ENCODE results near the gene NT5C1A. TPM values are rescaled to one million over a fixed set of nuclear protein-coding genes. Genes with fewer than 3 reads are reported as not detected.
A peak's percentile ranks its signal among the peaks of the same experiment; 100 is the strongest.

The NT5C1A gene
- total and polyA plus RNA-seq, 2 donors (not counting 1 experiment from before 2014, with no cell fraction given) = not detected

GRCh38 chr1:39692152-39693074 lies 20.5 kb upstream of the NT5C1A start:
- Histone ChIP-seq H3K27ac (ENCODE audit: low read length in 2 of 2) (no peak overlapping the region), H3K79me2 (ENCODE audit: control insufficient read depth, insufficient read depth, low read length) (no peaks in the 10 kb centered on the region), H3K4me3 (ENCODE audit: control extremely low read depth in 1 of 5, extremely low read depth in 1 of 5, insufficient read depth in 1 of 5, low read depth in 2 of 5, low read length in 4 of 5) (peak overlapping the region in 4 of 5 experiments; percentile 2 to 60 (median 46)), H3K27me3 (replicated peaks in 1 of 4; ENCODE audit: control extremely low read depth in 1 of 4, control insufficient read depth in 3 of 4, insufficient read depth in 4 of 4, low read length in 3 of 4) (peaks cover 0 to 63% (median 36%) of the 10 kb centered on the region in 4 experiments), H4K20me1 (ENCODE audit: control insufficient read depth, insufficient read depth, low read length, poor library complexity, severe bottlenecking) (no peaks in the 10 kb centered on the region), H3K36me3 (replicated peaks in 1 of 2; ENCODE audit: control extremely low read depth in 1 of 2, control insufficient read depth in 1 of 2, extremely low read depth in 1 of 2, insufficient read depth in 2 of 2, low read length in 1 of 2) (no peaks in the 10 kb centered on the region), H3K9ac (ENCODE audit: low read length) (peak overlapping the region; percentile 70), H3K4me1 (ENCODE audit: control insufficient read depth in 2 of 2, insufficient read depth in 2 of 2, low read length in 2 of 2) (peaks cover 21 to 28% of the 10 kb centered on the region in 2 donors), H3K9me3 (ENCODE audit: control extremely low read depth in 1 of 3, control insufficient read depth in 2 of 3, insufficient read depth in 1 of 3, low read length in 2 of 3) (peaks cover 0 to 24% (median 0%) of the 10 kb centered on the region in 3 donors), H2AFZ (ENCODE audit: insufficient read depth, low read depth, low read length, poor library complexity, severe bottlenecking) (peak overlapping the region; percentile 69), H3K4me2 (replicated peaks; ENCODE audit: low read depth, low read length, poor library complexity, severe bottlenecking) (peak overlapping the region; percentile 93)
- intact Hi-C loops (cut with micrococcal nuclease) = no loop called here
- 15% methylated on average over 54 of the region's 56 CpGs for WGBS (ENCODE audit: insufficient coverage)
- Mint-ChIP-seq H3K4me1 (peaks cover 24% of the 10 kb centered on the region), H3K27me3 (peaks cover 68% of the 10 kb centered on the region), H3K27ac (no peak overlapping the region), H3K9me3 (ENCODE audit: insufficient read depth) (no peaks in the 10 kb centered on the region), H3K4me3 (peak overlapping the region; percentile 69)
- ChIA-PET POLR2A (no interaction called here), CTCF (interaction anchor here (1.0 to 1.6 kb wide), 4 partner anchors 22 to 107 kb away, joined by 3 to 4 read pairs (median 3); no protein-coding TSS in a partner anchor)
- no peak for ATAC-seq (ENCODE audit: low read depth)
- TF ChIP-seq CTCF (IDR thresholded peaks at IDR 0.05) (no peak), EZH2 (IDR thresholded peaks at IDR 0.05; ENCODE audit: borderline replicate concordance, insufficient read depth, low read depth, low read length, poor library complexity, severe bottlenecking) (no peak)
- DNase-seq = peak; percentile 39
